NCI-H1417 (cell line): ENCODE results near the gene ALDH1B1.

Experiments
- DNase-seq, 3 experiments: peaks; one replicate each; lab custom pipeline; 2025; lab: John Stamatoyannopoulos, UW

Gene ALDH1B1

DNA sequence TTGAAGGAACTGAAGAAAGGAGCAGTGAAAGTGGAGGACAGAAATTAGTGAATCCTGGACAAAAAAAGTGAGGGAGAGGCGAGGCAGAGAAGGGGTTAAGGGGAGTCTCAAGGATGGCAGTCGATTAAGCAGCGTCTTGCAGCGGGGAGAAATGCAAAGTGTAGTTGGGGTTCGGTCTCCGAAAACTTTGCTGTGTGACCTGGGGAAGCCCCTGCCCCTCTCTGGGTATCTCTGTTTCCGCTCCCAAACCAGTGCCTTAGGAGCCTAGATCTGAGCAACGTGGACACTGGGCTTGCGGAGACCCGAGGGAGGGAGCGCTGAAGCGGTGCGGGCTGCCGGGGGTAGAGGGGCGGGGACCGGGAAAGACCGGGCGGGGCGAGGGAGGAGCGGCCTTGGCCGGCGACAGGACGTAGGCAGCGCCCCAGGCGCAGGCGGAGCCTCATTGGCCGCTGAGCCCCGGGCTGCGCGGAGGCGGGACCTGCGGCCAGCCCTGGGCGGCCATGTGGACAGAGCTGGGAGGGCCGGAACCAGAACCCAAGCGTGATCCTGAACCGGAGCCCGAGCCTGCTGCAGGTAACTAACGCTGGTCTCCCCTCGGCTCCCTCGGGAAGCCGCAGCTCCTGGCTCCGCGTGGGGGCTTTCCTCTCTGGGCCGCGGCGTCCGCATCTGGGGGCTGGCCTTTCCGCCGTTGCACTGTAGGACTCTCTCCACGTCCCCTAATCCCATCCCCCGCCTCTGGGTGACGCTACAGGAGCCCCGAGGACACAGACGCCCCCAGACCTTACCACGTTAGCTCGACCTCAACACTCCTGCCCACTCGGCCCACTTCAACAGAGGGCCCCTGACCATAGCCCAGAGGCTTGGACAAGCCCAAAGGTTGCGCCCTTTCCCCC is at the start of gene ALDH1B1:
ALDH1B1 (plus strand) TSS at position 468 of the 893 bp plus-strand sequence. CDS start 3,047 bp downstream, outside the sequence.
- peak; percentile 66 to 79 (median 74) for DNase-seq

- DNase-seq, result no peak
These were observed 49.5 kb upstream of the ALDH1B1 start for GRCh38 chr9:38343037-38343436.

DNA sequence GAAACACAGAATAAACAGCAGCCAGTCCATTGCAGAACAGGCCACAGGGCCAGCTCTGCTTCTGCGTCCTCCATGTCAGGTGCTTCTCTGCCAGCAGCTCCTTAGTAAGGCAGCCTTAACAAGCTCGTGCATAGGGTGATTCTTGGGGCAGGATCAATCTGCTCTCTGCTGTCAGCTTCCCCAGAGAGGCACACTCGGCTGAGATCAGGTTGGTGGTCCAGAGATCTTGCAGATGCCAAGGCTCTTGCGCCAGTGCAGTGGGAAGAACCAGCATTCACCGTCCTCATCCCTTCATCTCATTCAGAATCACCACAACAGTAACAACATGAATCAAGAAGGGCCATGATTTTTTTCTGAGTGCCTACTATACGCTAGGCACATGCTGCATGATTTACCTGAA is 49.0 kb upstream of the ALDH1B1 start:
- DNase-seq, result no peak

DNA sequence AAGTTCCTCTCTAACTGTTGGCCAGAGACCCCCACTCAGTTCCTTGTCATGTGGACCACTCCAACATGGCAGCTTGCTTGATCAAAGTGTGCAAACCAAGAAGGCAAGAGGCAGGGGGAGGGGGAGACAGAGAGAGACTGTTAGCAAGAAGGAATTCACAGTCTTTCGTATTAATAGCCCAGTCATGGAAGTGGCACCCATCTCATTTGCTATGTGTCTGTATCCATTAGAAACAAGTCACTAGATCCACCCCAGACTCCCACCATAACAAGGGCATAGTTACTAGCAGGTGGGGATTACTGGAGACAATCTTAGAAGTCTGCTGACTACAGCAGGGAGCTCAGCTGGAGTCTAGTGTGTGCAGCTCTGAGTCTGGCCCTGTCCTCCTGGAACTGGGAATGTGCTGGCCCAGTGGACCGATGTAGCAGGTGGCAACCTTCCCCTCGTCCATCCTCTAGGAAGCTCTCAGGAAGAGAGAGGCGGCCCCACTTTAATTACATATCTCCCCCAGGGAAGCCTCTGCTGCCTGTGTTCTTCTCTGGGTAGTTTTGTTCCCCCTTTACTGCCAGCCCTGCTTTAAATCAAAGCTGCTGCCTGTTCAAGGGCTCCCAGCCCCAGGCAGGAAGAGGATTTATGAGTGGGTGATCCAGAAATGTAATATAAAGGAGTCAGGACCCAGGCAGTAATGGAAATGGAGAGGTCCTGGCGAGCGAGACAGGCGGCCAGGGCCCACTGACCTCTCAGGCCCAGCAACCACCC is 47.8 kb upstream of the ALDH1B1 start:
- peak in 1 of 3 experiments; percentile 29 for DNase-seq

DNA sequence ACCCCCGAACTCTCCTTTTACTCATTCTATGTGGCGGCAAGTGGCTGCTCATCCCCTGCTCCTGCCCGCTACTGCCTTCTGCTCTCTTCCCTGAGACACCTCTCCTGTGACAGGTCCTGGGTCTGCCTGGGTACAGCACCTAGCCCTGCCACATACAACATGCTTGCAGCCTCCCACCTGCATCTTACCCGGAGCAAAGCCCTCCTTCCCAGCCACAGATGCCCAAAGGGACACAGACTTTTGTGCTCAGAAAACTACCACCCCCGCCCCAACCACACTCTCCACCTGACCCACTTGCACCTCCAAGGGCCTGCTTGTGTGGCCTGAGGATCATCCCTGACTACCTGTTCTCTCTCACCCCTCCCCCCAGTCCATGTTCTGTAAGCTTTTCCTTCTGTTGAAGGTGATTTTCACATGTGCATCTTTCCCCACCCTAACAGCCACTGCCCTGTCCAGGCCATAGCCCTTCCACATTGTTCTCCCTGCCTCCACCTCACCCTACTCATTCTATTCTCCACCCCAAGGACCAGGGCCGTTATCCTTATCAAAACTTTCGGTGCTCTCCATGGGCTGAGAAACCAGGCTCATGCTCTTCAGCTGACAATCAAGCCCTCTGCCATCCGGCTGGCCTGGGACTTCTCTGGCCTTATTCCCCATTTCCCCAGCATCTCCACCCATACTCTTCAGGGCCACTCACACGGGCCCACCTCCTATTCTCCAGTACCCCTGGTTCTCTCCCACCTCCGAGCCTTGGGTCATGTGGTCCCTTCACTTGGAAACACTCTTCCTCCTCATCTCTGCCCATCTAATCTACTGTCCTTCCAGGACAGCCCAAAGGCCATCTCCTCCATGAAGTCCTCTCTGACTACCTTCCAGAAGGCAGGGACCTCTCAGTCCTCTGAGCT is 46.4 kb upstream of the ALDH1B1 start:
- DNase-seq, result no peak

DNA sequence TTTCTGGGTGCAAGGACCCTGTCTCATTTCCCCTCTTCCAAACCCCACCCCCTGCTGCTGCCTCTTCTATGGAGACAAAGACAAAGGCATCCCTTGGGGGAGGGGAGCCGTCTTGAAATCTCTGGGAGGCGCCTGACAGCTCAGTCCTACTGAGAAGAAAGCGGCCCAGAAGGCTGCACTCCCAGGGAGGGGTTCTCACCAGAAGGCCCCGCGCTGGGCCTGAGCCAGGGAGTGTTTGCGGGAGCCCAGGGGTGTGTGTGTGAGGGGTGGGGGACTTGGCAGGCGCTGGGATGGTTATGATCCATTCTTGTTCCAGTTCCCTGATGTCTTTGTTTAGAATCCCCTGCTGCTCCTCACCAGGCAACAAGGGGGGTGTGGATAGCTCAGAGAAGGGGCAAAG is 45.7 kb upstream of the ALDH1B1 start:
- DNase-seq, result peak in 1 of 3 experiments; percentile 48

DNA sequence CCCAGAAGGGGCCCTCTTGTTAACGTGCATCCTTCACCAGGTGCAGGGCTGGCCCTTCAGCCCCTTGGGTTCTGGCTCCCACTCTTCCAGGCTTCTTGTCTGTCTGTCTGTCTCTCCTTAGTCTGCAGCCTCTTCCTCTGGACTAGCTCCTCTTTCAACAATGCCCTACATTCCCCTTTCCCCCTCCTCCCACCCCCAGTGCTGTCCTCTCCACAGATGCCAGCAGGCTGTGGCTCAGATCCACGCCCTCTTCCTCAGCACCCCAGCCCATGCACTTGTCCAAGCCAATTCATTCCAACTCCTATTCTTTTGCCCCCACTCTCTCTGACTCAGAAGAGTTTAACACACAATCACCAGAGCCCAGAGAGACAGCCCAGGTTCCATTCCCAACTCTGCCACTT is 45.2 kb upstream of the ALDH1B1 start:
- DNase-seq, result no peak

DNA sequence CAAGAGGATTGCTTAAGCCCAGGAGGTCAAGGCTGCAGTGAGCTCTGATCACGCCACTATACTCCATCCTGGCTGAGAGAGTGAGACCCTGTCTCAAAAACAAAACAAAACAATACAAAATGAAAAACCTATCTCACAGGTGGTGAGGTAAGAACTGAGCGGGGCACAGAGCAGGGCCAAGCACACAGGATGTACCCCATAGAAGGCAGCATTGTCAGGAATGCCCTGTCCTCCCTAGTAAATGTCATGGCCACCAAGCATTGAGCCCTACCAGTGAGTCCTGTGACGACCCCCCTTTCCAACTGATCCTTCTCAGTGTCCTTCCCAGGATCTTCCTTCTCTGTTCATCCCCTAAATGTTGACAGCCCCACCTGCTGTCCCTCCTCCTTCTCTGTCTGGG is 44.6 kb upstream of the ALDH1B1 start:
- DNase-seq, result no peak

DNA sequence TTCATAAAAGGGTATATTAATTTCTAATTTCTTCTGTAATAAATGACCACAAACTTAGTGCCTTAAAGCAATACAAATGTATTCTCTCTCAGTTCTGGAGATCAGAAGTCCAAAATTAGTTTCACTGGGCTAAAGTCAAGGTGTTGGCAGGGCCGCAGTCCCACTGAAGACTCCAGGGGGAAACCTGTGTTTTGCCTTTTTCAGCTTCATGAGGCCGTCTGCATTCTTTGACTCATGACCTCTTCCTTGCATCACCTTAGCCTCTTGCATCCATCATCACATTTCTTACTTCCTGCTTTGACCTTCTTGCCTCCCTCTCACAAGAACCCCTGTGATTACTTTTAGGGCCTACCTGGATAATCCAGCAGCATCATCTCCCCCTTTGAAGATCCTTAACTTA is 42.0 kb upstream of the ALDH1B1 start:
- DNase-seq, result no peak

DNA sequence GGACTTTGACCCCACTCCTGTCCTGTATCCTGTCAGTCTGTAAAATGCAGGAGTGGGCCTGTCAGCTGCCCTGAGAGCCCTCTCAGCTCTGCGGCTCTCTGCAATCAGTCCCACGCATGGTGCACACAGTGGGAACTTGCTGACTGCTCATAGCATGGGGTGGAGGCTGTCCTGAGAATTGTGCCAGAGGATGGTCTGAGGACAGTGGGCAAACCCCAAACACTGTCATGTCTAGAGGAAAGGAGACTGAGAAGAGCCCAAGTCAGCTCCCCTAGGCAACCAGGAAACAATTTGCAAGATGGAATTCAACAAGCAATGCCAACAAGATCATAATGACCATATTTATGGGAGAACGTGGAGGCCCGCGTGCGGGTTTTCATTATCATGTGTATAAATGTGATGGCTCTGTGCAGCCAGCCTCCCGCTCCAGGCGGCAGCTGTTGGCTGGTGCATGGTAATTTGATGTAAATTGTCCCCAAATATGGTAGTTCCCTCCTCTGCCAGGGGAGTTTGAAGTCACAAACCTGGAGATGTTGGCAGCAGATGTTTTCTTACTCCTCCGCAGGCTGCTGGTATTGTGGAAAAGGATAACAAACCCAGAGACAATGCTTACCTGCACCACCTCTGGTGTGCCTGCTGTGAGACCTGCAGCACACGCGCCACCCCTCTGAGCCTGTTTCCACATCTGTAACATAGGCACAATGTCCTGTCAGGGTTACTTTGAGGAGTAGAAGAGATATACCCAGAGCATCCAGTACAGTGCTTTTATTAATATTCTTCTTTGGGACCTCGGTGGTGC is 39.8 kb upstream of the ALDH1B1 start:
- DNase-seq, result peak in 1 of 3 experiments; percentile 9

- DNase-seq, result no peak
These were observed 37.4 kb upstream of the ALDH1B1 start for GRCh38 chr9:38355115-38355514.

- DNase-seq, result no peak
These were observed 36.9 kb upstream of the ALDH1B1 start for GRCh38 chr9:38355517-38356120.

DNA sequence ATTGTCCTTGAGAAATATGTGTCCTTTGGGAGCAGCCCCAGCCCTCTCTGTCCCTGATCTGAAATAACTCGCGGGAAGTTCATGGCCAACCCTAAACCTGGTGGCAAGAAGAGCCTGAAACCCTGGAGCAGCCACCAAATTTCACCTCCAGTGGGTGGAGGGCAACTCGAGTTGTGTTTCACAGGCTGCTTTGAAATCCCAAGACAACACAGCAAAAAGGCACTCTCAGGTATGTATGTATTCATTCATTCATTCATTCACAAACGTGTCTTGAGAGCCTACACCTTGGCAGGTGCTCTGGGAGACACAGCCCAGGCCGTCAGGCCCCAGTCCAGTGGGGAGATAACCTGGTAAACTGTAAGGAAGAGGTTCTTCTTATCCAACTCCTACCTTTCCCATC is 35.7 kb upstream of the ALDH1B1 start:
- no peak for DNase-seq

DNA sequence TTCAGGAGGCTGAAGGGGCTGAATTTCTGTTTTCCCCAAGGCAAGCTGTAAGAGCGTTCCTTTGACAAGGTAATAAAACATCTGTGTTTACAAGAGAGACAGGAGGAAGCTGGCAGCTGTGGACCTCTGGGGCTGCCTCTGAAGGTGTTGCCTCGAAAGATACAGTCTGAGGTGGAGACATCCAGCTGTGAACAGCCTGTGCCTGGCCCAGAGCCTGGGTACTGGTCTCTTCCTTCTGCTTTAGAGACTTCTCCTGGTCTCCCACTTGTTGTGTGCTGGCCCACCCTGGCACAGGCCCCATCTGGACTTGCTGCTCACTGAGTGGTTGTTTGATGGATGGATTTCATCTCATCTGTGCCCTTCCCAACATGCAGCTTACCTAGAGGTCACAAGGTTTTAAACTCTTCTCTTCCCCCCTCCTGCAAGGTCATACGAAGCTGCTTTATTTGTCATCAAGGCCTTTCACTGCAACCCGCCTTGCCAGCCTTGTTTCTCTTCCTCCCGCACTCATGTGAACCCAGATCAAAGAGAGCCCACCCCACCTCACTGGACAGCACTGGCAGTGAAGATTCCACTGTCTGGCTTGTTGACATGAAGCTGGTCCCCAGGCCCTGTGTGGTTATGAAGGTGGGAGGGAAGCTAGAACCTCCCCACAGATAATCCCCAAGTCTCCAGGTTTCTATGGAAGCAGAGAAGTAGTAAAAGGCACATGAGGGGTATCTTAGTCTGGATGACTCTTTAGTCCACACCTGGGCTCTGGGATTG is 35.0 kb upstream of the ALDH1B1 start:
- peak in 1 of 3 experiments; percentile 38 for DNase-seq

DNA sequence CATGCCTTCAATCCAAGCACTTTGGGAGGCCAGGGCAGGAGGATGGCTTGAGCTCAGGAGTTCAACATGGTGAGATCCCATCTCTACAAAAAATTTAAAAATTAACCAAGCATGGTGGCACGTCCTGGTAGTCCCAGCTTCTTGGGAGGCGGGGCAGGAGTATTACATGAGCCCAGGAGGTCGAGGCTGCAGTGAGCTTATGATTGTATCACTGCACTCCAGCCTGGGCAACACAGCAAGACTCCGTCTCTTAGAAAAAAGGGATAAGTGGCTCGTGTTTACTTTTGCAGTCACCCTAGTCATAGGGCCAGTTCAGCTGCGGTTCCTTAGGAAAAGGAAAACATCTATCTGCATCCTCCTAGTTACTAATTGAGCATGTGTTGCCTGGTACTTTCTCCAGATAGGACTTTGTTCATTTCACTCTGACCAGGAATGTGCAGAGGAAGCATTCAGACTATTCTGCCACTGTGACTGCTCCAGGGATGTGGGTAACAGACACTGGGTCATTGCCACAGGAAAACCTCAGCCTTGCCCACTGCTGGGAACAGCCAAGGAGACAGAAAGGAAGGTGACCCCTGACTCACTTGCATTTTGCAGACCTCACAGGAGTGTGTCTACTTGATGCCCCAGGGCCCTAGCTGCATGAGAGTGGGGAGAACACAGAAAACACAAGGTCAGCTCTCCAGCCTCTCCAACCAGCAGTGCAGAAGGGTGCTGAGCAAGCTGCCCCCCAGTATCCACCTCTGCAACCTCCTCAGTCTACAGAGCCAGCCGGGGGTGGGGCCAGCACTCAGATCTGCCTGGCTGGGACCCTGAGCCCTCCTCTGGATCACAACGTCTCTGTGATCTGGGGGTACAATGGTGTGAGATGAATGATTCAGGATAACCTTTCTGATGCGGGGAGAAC is 33.9 kb upstream of the ALDH1B1 start:
- peak in 1 of 3 experiments; percentile 2 for DNase-seq

DNA sequence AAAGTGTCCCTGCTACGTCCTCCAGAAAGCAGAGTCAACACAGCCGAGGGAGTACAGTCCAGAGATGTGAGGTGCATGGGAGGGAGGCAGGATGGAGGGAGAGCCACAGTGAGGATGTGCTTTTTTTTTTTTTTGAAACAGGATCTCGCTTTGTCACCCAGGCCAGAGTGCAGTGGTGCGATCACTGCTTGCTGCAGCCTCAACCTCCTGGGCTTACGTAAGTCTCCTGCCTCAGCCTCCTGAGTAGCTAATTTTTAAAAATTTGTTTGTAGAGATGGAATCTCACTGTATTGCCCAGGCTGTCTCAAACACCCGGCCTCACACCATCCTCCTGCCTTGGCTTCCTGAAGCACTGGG is 33.2 kb upstream of the ALDH1B1 start:
- no peak for DNase-seq

- DNase-seq, result no peak
These were observed 32.7 kb upstream of the ALDH1B1 start for GRCh38 chr9:38359689-38360385.

- DNase-seq, result peak in 2 of 3 experiments; percentile 22 to 61
These were observed 31.5 kb upstream of the ALDH1B1 start for GRCh38 chr9:38360839-38361472.
